GM23338 (cell line): Measurements from ENCODE around the gene SDR42E1. TPM values are rescaled to one million over a fixed set of nuclear protein-coding genes. Genes with fewer than 3 reads are reported as not detected.

Experiments used
- ATAC-seq: fragments of 200-7000 bp; cut with Tn5 transposase; 3 replicates; pipeline ENCODE4 v1.9.1; 2020
- DNase-seq: peaks from one replicate; pipeline ENCODE4 v3.0.0-alpha.2; 2015; ENCODE audit warnings: low spot score
- H2AFZ ChIP-seq: fragments of 200-600 bp; sonication (generic); 2 replicates; pipeline ENCODE4 v1.8.0; 2016; ENCODE audit warnings: antibody characterized with exemption, mild to moderate bottlenecking, moderate library complexity
- H3F3A ChIP-seq: fragments of 200-600 bp; sonication (generic); replicated peaks from 2 replicates; pipeline ENCODE4 v1.8.0; 2017; ENCODE audit warnings: antibody characterized with exemption, mixed run types, low read depth
- H3K27ac ChIP-seq: fragments of 200-600 bp; sonication (generic); 2 replicates; pipeline ENCODE4 v1.6.1; 2016; ENCODE audit warnings: low read depth
- H3K27me3 ChIP-seq: fragments of 200-600 bp; sonication (generic); 2 replicates; pipeline ENCODE4 v1.8.0; 2016; ENCODE audit warnings: mild to moderate bottlenecking, mixed run types, moderate library complexity; ENCODE audit not compliant: insufficient read depth
- H3K36me3 ChIP-seq: fragments of 200-600 bp; sonication (generic); 2 replicates; pipeline ENCODE4 v1.8.0; 2016; ENCODE audit warnings: mild to moderate bottlenecking; ENCODE audit not compliant: insufficient read depth
- H3K4me1 ChIP-seq: fragments of 200-600 bp; sonication (generic); 2 replicates; pipeline ENCODE4 v1.8.0; 2016; ENCODE audit warnings: mild to moderate bottlenecking, moderate library complexity; ENCODE audit not compliant: insufficient read depth
- H3K4me2 ChIP-seq: fragments of 200-600 bp; sonication (generic); 2 replicates; pipeline ENCODE4 v1.7.1; 2017; ENCODE audit warnings: mixed run types
- H3K4me3 ChIP-seq: fragments of 200-600 bp; sonication (generic); 2 replicates; pipeline ENCODE4 v1.6.1; 2016; ENCODE audit warnings: mixed run types
- H3K79me2 ChIP-seq: fragments of 200-600 bp; sonication (generic); replicated peaks from 2 replicates; pipeline ENCODE4 v1.8.0; 2017; ENCODE audit warnings: mild to moderate bottlenecking; ENCODE audit not compliant: insufficient read depth
- H3K9me2 ChIP-seq: fragments of 200-600 bp; sonication (generic); 2 replicates; pipeline ENCODE4 v1.8.0; 2017; ENCODE audit not compliant: insufficient read depth
- H4K20me1 ChIP-seq: fragments of 200-600 bp; sonication (generic); replicated peaks from 2 replicates; pipeline ENCODE4 v1.8.0; 2017; ENCODE audit warnings: mild to moderate bottlenecking; ENCODE audit not compliant: insufficient read depth
- H3K27ac Mint-ChIP-seq: 2 replicates; pipeline ENCODE4 v1.8.0; 2020; ENCODE audit warnings: inconsistent platforms, mild to moderate bottlenecking, moderate library complexity, mixed read lengths
- H3K27me3 Mint-ChIP-seq: 3 replicates; pipeline ENCODE4 v1.8.0; 2022; ENCODE audit warnings: low read depth, mild to moderate bottlenecking, moderate library complexity, mixed read lengths, inconsistent platforms; ENCODE audit not compliant: insufficient read depth, poor library complexity
- H3K36me3 Mint-ChIP-seq: 3 replicates; pipeline ENCODE4 v1.8.0; 2021; ENCODE audit warnings: low read depth, mild to moderate bottlenecking, inconsistent platforms, moderate library complexity, mixed read lengths
- H3K4me1 Mint-ChIP-seq: 3 replicates; pipeline ENCODE4 v1.8.0; 2020; ENCODE audit warnings: mild to moderate bottlenecking, inconsistent platforms, mixed read lengths
- H3K4me3 Mint-ChIP-seq: 3 replicates; pipeline ENCODE4 v1.8.0; 2021; ENCODE audit warnings: moderate library complexity, mild to moderate bottlenecking, inconsistent platforms, mixed read lengths
- H3K9me3 Mint-ChIP-seq: 3 replicates; pipeline ENCODE4 v1.8.0; 2020; ENCODE audit warnings: moderate library complexity, mild to moderate bottlenecking, inconsistent platforms, mixed read lengths
- EZH2 ChIP-seq: fragments of 200-600 bp; sonication (generic); IDR thresholded peaks from one replicate; pipeline ENCODE4 v1.8.0; 2017; ENCODE audit warnings: antibody characterized with exemption, mild to moderate bottlenecking, low read depth; ENCODE audit not compliant: unreplicated experiment
- JUNB ChIP-seq: IDR thresholded peaks from one replicate; pipeline ENCODE4 v1.6.1; 2016; ENCODE audit warnings: antibody characterized with exemption; ENCODE audit not compliant: unreplicated experiment
- NANOG ChIP-seq: IDR thresholded peaks from 2 replicates; pipeline ENCODE4 v1.6.1; 2016; ENCODE audit warnings: antibody characterized with exemption, borderline replicate concordance
- ZNF114 ChIP-seq: fragments of 250-450 bp; sonication (Bioruptor Pico); IDR thresholded peaks from 2 replicates; pipeline ENCODE4 v1.5.0; 2020; ENCODE audit warnings: mild to moderate bottlenecking, moderate library complexity
- ZNF331 ChIP-seq: fragments of 250-450 bp; sonication (Bioruptor Pico); IDR thresholded peaks from 2 replicates; pipeline ENCODE4 v1.5.0; 2020; ENCODE audit warnings: low read depth, mild to moderate bottlenecking, moderate library complexity
- polyA plus RNA-seq: library from polyadenylated mRNA; unstranded; fragments of >200 nt; fragmentation: Nextera tagmentation; extraction: Ambion mirVana; gene quantifications from 2 replicates; pipeline ENCODE4 v1.2.1, GENCODE V29; 2016
- total RNA-seq: library from RNA; depleted of rRNA; stranded (reverse); fragments of >200 nt; shearing (Covaris generic); gene quantifications from 2 replicates; pipeline ENCODE4 v1.2.3, GENCODE V29; 2014
- TF ChIP-seq, protein P1 (sequence below): fragments of 250-450 bp; sonication (Bioruptor Pico); IDR thresholded peaks from 2 replicates; pipeline ENCODE4 v1.5.0; 2020; ENCODE audit warnings: mild to moderate bottlenecking, moderate library complexity
- TF ChIP-seq, protein P2 (sequence below): IDR thresholded peaks from 2 replicates; pipeline ENCODE4 v1.6.1; 2016; ENCODE audit warnings: antibody characterized with exemption
- TF ChIP-seq, protein P3 (sequence below), 2 experiments: fragments of 200-600 bp in 1 of 2; sonication (generic) in 1 of 2; conservative IDR thresholded peaks; 2 replicates each; pipeline versions ENCODE4 v1.5.1 to v1.6.1; 2016 to 2017; ENCODE audit warnings: antibody characterized with exemption in 2 of 2, low read depth in 2 of 2, mild to moderate bottlenecking in 2 of 2, moderate library complexity in 1 of 2

Gene SDR42E1
- total and polyA plus RNA-seq, 2 experiments from 2014 or later: 0.03 TPM; not detected in 1

DNA sequence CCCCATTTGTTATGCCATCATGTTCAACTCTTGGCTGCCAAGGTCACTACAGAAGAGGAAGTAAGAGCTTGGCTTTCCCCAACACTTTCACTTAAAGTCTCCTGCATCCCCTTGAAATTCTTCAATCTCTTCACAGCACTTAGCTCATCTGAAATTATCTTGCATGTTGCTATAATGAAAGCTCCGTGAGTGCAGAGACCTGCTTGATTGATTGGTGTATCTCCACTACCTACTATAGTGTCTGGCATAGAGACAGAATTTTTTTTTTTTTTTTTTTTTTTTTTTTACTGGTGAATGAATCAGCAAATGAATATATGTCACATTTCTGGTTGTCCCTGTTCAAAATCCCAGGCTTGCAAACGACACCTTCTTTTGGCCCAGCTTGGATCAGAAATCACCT is 1.9 kb upstream of the SDR42E1 start:
- no peaks in the 10 kb centered on the region; the same call in 1 of the 2 replicates for H3K36me3 ChIP-seq
- no peak overlapping the region for H2AFZ ChIP-seq
- no peaks in the 10 kb centered on the region for H3K27me3 ChIP-seq
- no peak overlapping the region for H3K27ac ChIP-seq
- H3K79me2 ChIP-seq: no peaks in the 10 kb centered on the region
- no peaks in the 10 kb centered on the region for H3F3A ChIP-seq
- DNase-seq (no peak), ATAC-seq (no peak)
- no peaks in the 10 kb centered on the region for H3K4me1 ChIP-seq
- Mint-ChIP-seq H3K4me1 (no peaks in the 10 kb centered on the region), H3K36me3 (peaks cover 29% of the 10 kb centered on the region), H3K27me3 (no peaks in the 10 kb centered on the region), H3K9me3 (peaks cover 39% of the 10 kb centered on the region), H3K27ac (no peak overlapping the region), H3K4me3 (no peak overlapping the region)
- no peak overlapping the region for H3K4me3 ChIP-seq
- no peaks in the 10 kb centered on the region for H4K20me1 ChIP-seq
- no peak overlapping the region for H3K4me2 ChIP-seq
- no peak for TF ChIP-seq ZNF114 (CRISPR knock-in tag)
- no peak for TF ChIP-seq JUNB
- TF ChIP-seq, protein P1, sequence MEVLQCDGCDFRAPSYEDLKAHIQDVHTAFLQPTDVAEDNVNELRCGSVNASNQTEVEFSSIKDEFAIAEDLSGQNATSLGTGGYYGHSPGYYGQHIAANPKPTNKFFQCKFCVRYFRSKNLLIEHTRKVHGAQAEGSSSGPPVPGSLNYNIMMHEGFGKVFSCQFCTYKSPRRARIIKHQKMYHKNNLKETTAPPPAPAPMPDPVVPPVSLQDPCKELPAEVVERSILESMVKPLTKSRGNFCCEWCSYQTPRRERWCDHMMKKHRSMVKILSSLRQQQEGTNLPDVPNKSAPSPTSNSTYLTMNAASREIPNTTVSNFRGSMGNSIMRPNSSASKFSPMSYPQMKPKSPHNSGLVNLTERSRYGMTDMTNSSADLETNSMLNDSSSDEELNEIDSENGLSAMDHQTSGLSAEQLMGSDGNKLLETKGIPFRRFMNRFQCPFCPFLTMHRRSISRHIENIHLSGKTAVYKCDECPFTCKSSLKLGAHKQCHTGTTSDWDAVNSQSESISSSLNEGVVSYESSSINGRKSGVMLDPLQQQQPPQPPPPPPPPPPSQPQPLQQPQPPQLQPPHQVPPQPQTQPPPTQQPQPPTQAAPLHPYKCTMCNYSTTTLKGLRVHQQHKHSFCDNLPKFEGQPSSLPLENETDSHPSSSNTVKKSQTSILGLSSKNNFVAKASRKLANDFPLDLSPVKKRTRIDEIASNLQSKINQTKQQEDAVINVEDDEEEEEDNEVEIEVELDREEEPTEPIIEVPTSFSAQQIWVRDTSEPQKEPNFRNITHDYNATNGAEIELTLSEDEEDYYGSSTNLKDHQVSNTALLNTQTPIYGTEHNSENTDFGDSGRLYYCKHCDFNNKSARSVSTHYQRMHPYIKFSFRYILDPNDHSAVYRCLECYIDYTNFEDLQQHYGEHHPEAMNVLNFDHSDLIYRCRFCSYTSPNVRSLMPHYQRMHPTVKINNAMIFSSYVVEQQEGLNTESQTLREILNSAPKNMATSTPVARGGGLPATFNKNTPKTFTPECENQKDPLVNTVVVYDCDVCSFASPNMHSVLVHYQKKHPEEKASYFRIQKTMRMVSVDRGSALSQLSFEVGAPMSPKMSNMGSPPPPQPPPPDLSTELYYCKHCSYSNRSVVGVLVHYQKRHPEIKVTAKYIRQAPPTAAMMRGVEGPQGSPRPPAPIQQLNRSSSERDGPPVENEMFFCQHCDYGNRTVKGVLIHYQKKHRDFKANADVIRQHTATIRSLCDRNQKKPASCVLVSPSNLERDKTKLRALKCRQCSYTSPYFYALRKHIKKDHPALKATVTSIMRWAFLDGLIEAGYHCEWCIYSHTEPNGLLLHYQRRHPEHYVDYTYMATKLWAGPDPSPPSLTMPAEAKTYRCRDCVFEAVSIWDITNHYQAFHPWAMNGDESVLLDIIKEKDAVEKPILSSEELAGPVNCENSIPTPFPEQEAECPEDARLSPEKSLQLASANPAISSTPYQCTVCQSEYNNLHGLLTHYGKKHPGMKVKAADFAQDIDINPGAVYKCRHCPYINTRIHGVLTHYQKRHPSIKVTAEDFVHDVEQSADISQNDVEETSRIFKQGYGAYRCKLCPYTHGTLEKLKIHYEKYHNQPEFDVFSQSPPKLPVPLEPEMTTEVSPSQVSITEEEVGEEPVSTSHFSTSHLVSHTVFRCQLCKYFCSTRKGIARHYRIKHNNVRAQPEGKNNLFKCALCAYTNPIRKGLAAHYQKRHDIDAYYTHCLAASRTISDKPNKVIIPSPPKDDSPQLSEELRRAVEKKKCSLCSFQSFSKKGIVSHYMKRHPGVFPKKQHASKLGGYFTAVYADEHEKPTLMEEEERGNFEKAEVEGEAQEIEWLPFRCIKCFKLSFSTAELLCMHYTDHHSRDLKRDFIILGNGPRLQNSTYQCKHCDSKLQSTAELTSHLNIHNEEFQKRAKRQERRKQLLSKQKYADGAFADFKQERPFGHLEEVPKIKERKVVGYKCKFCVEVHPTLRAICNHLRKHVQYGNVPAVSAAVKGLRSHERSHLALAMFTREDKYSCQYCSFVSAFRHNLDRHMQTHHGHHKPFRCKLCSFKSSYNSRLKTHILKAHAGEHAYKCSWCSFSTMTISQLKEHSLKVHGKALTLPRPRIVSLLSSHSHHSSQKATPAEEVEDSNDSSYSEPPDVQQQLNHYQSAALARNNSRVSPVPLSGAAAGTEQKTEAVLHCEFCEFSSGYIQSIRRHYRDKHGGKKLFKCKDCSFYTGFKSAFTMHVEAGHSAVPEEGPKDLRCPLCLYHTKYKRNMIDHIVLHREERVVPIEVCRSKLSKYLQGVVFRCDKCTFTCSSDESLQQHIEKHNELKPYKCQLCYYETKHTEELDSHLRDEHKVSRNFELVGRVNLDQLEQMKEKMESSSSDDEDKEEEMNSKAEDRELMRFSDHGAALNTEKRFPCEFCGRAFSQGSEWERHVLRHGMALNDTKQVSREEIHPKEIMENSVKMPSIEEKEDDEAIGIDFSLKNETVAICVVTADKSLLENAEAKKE (CRISPR knock-in tag): no peak
- TF ChIP-seq ZNF331: no peak
- TF ChIP-seq, protein P2, sequence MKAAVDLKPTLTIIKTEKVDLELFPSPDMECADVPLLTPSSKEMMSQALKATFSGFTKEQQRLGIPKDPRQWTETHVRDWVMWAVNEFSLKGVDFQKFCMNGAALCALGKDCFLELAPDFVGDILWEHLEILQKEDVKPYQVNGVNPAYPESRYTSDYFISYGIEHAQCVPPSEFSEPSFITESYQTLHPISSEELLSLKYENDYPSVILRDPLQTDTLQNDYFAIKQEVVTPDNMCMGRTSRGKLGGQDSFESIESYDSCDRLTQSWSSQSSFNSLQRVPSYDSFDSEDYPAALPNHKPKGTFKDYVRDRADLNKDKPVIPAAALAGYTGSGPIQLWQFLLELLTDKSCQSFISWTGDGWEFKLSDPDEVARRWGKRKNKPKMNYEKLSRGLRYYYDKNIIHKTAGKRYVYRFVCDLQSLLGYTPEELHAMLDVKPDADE: no peak
- no peak for TF ChIP-seq NANOG
- no peak for TF ChIP-seq EZH2
- TF ChIP-seq, protein P3, sequence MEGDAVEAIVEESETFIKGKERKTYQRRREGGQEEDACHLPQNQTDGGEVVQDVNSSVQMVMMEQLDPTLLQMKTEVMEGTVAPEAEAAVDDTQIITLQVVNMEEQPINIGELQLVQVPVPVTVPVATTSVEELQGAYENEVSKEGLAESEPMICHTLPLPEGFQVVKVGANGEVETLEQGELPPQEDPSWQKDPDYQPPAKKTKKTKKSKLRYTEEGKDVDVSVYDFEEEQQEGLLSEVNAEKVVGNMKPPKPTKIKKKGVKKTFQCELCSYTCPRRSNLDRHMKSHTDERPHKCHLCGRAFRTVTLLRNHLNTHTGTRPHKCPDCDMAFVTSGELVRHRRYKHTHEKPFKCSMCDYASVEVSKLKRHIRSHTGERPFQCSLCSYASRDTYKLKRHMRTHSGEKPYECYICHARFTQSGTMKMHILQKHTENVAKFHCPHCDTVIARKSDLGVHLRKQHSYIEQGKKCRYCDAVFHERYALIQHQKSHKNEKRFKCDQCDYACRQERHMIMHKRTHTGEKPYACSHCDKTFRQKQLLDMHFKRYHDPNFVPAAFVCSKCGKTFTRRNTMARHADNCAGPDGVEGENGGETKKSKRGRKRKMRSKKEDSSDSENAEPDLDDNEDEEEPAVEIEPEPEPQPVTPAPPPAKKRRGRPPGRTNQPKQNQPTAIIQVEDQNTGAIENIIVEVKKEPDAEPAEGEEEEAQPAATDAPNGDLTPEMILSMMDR (conservative IDR thresholded peaks at IDR 0.05; ENCODE audit: low read depth in 2 of 2): no peak
- no peaks in the 10 kb centered on the region for H3K9me2 ChIP-seq
